Prostate gland (tissue), 2 donors: Measurements from ENCODE around the gene THEM5. TPM values are rescaled to one million over a fixed set of nuclear protein-coding genes. Genes with fewer than 3 reads are reported as not detected.

ENCODE experiments used
- DNase-seq: peaks from one replicate; pipeline ENCODE4 v3.0.0-alpha.2; 2019; ENCODE audit warnings: low spot score
- H3K27ac ChIP-seq, 2 donors: fragments of 200-600 bp; sonication (generic); 2 replicates each; pipeline ENCODE4 v1.5.1; 2017 to 2019
- H3K27me3 ChIP-seq: fragments of 200-600 bp; sonication (generic); replicated peaks from 2 replicates; pipeline ENCODE4 v1.5.1; 2019; ENCODE audit not compliant: insufficient read depth
- H3K36me3 ChIP-seq, 2 donors: fragments of 200-600 bp; sonication (generic); 1 replicate in 1 of 2; 2 replicates in 1 of 2; pipeline versions ENCODE4 v1.5.1 to v1.8.1; 2017 to 2019
- H3K4me1 ChIP-seq: fragments of 200-600 bp; sonication (generic); replicated peaks from 2 replicates; pipeline ENCODE4 v1.5.1; 2019
- H3K4me3 ChIP-seq, 2 donors: fragments of 200-600 bp; sonication (generic); 2 replicates each; pipeline ENCODE4 v1.5.1; 2017 to 2019
- H3K9me3 ChIP-seq: fragments of 200-600 bp; sonication (generic); 2 replicates; pipeline ENCODE4 v1.5.1; 2017
- POLR2A ChIP-seq: fragments of 450-650 bp; IDR thresholded peaks from one replicate; pipeline ENCODE4 v1.6.1; 2016; ENCODE audit warnings: antibody characterized with exemption, mild to moderate bottlenecking
- POLR2AphosphoS5 ChIP-seq: sonication (generic); formaldehyde crosslinking; IDR thresholded peaks from one replicate; pipeline ENCODE4 v1.6.1; 2017; ENCODE audit warnings: antibody characterized with exemption
- WGBS: methylation state at CpG from one replicate; pipeline ENCODE4 v1.1.5; 2018; 5-methylcytosine and 5-hydroxymethylcytosine counted together
- intact Hi-C: fragments of 100-400 bp; cut with DNase I; formaldehyde crosslinking; loops from one replicate; pipeline ENCODE4 v1.14.2; 2022
- total RNA-seq, 2 donors: library from RNA; depleted of rRNA; stranded (reverse); fragments of >200 nt; gene quantifications; one replicate each; pipeline ENCODE4 v1.1.0, GENCODE V29; 2016
- TF ChIP-seq, protein P1 (sequence below), 4 experiments: fragments of 200-600 bp in 2 of 4; fragments of 450-650 bp in 2 of 4; sonication (generic) in 2 of 4; IDR thresholded peaks; 1 replicate in 3 of 4; 2 replicates in 1 of 4; pipeline ENCODE4 v1.5.1; 2016 to 2019; ENCODE audit warnings: antibody characterized with exemption in 4 of 4, mild to moderate bottlenecking in 2 of 4, moderate library complexity in 2 of 4

THEM5 gene
- total RNA-seq, 2 donors from 2014 or later: not detected

DNA sequence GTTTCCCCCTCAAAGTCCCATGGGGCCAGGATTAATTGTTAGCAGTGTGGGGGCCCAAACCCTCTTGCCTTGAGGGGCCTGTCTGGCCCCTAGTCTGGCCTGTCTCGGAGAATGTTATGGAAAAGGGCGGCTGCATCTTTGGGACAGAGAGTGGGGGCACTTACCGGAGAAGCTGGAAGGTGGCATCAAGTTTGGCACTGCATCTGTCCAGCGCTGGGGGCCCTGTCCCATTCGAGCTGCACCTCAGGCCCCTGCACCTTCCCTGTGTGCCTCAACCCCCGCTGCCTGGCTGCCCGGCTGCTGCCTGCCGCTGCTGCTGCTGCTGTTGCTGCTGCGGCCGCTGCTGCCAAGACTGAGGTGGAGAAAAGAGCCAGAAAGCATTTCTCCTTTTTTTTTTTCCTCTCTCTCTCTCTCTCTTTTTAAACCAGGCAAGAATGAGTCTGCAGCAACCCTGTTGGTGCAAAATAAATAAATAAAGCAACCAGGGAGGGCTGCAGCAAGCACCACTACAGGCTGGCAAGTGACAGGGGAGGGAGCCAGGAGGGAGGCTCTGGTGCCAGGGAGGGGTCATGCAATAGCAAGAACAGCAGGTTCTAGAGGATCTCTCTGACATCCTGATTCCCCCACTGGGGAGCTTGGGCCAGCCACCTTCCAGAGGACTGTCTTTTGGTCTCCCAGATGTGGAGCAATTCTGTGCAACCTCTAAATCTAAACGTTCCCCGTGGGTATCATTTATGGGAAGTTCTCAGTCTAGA is 48.3 kb downstream of the THEM5 start, which contains the start of gene LINGO4:
Gene LINGO4 (minus strand): TSS at position 354 of the 755 bp plus-strand sequence. CDS start 2,715 bp downstream, outside the sequence.
- no peaks in the 10 kb centered on the region for H3K36me3 ChIP-seq
- no peak for TF ChIP-seq POLR2A
- TF ChIP-seq POLR2AphosphoS5: no peak
- TF ChIP-seq, protein P1, sequence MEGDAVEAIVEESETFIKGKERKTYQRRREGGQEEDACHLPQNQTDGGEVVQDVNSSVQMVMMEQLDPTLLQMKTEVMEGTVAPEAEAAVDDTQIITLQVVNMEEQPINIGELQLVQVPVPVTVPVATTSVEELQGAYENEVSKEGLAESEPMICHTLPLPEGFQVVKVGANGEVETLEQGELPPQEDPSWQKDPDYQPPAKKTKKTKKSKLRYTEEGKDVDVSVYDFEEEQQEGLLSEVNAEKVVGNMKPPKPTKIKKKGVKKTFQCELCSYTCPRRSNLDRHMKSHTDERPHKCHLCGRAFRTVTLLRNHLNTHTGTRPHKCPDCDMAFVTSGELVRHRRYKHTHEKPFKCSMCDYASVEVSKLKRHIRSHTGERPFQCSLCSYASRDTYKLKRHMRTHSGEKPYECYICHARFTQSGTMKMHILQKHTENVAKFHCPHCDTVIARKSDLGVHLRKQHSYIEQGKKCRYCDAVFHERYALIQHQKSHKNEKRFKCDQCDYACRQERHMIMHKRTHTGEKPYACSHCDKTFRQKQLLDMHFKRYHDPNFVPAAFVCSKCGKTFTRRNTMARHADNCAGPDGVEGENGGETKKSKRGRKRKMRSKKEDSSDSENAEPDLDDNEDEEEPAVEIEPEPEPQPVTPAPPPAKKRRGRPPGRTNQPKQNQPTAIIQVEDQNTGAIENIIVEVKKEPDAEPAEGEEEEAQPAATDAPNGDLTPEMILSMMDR (IDR thresholded peaks at IDR 0.05): no peak
- DNase-seq: no peak
- intact Hi-C loops: no loop called here
- 40% methylated on average over 12 of the region's 12 CpGs for WGBS
- H3K9me3 ChIP-seq: no peaks in the 10 kb centered on the region
- H3K4me1 ChIP-seq: no peaks in the 10 kb centered on the region
- H3K27ac ChIP-seq: no peak within 1 kb of the TSS
- H3K27me3 ChIP-seq: no peaks in the 10 kb centered on the region
- H3K4me3 ChIP-seq: no peak within 1 kb of the TSS

DNA sequence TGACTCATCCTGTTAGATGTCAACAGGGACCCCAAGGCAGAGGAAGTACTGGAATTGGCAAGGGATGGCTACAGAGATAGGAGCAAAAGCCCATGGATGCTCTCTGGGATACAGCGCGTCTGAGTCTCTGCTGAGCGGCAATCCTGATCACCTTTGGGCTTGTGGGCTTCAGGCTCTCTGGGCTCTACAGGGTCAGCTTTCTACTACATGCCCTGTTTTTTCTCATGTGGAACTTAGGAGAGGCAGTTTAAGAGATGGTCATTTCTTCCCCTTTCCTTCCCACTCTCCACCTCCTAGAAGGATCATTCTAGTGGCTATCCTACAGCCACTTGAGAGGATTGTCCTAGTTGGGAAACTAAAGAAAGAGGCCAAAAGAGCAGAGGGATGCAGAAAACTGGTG is 49.6 kb downstream of the THEM5 start:
- H3K4me1 ChIP-seq: no peaks in the 10 kb centered on the region
- 90% methylated on average over 3 of the region's 3 CpGs for WGBS
- no peaks in the 10 kb centered on the region for H3K9me3 ChIP-seq
- no peaks in the 10 kb centered on the region for H3K27me3 ChIP-seq
- intact Hi-C loops: no loop called here
- TF ChIP-seq POLR2A: no peak
- TF ChIP-seq, protein P1 (IDR thresholded peaks at IDR 0.05): no peak
- TF ChIP-seq POLR2AphosphoS5: no peak
- no peak overlapping the region for H3K27ac ChIP-seq
- H3K36me3 ChIP-seq: no peaks in the 10 kb centered on the region
- no peak for DNase-seq
- no peak overlapping the region for H3K4me3 ChIP-seq

DNA sequence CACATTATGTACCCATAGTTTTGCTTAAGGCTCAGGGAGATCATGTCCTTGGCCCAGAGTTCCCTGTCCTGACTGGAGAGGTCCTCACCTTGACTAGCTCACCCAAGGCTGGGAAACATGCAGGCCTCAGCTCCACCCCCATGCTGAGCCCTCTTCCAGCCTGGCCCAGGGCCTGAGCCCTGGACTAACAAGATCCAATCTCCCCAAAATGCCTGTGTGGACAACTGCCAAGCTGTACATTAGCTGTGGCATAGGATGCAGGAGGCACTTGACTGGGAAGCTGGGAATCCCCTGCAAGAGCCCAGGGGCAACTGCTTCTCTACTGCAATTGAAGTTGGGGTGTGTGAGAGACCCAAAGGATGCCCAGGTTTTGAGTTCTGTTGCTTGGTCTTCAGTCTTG is 50.3 kb downstream of the THEM5 start:
- intact Hi-C loops: no loop called here
- no peaks in the 10 kb centered on the region for H3K9me3 ChIP-seq
- no peaks in the 10 kb centered on the region for H3K4me1 ChIP-seq
- no peak for DNase-seq
- TF ChIP-seq POLR2A (no peak), POLR2AphosphoS5 (no peak)
- TF ChIP-seq, protein P1 (IDR thresholded peaks at IDR 0.05): no peak
- no peak overlapping the region for H3K4me3 ChIP-seq
- H3K27ac ChIP-seq: no peak overlapping the region
- H3K36me3 ChIP-seq: no peaks in the 10 kb centered on the region
- H3K27me3 ChIP-seq: no peaks in the 10 kb centered on the region

DNA sequence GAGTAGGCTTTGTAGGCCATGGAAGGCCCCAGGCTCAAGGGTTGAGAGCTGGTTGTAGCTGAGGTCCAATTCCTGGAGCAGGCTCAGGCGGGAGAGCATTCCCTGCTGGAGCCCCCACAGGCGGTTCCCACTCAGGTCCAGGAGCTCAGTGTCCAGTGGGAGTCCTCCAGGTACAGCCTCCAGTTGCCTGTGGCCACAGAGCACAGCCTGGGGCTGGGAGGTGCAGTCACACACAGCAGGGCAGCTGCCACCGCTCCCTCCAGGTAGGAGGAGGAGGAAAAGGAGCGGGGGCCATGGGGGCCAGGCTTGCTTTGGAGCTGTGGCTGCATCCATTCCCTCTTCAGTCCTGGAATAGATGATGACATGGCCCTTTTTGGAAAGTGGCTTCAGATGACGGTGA is 51.1 kb downstream of the THEM5 start:
- Histone ChIP-seq H3K27ac (no peak overlapping the region), H3K4me1 (no peaks in the 10 kb centered on the region), H3K27me3 (no peaks in the 10 kb centered on the region), H3K9me3 (no peaks in the 10 kb centered on the region), H3K4me3 (no peak overlapping the region), H3K36me3 (no peaks in the 10 kb centered on the region)
- intact Hi-C loops: no loop called here
- TF ChIP-seq, protein P1 (IDR thresholded peaks at IDR 0.05): no peak
- no peak for TF ChIP-seq POLR2A
- no peak for TF ChIP-seq POLR2AphosphoS5
- 92% methylated on average over 5 of the region's 5 CpGs for WGBS
- DNase-seq: no peak

DNA sequence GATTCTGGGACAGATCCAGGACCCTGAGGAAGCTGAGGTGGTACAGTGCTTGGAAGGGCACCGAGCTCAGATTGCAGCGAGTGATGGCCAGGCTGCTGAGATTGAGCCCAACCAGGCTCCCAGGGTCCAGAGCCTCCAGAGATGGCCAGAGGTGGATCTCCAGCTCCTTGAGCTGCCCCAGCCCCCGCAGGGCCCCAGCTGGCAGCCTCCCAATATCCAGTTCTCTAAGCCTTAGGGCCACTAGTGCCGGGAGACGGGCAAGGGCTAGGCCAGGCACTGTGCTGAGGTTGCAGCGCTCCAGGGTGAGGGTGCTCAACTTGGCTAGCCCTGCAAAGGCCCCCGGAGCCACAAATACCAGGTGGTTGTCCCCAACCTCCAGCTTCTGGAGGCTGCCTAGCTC is 51.7 kb downstream of the THEM5 start:
- Histone ChIP-seq H3K4me3 (no peak overlapping the region), H3K27ac (no peak overlapping the region), H3K4me1 (no peaks in the 10 kb centered on the region), H3K36me3 (no peaks in the 10 kb centered on the region), H3K27me3 (no peaks in the 10 kb centered on the region), H3K9me3 (no peaks in the 10 kb centered on the region)
- DNase-seq: no peak
- intact Hi-C loops: no loop called here
- WGBS: 88% methylated on average over 7 of the region's 7 CpGs
- TF ChIP-seq POLR2AphosphoS5 (no peak), POLR2A (no peak)
- TF ChIP-seq, protein P1 (IDR thresholded peaks at IDR 0.05): no peak
